Thoracic aorta (tissue), 2 donors: ENCODE data around the gene PEG3. TPM values are rescaled to one million over a fixed set of nuclear protein-coding genes. Genes with fewer than 3 reads are reported as not detected.

Experiments used
- ATAC-seq: fragments of 150-250 bp; one replicate; pipeline ENCODE4 v1.8.0; 2017; ENCODE audit warnings: low read depth; ENCODE audit not compliant: insufficient number of reproducible peaks, low FRiP score
- DNase-seq: peaks from one replicate; pipeline ENCODE4 v3.0.0-alpha.2; 2020; ENCODE audit warnings: low spot score
- H3K27ac ChIP-seq, 2 donors: fragments of 200-600 bp; sonication (generic); 1 replicate in 1 of 2; 2 replicates in 1 of 2; pipeline ENCODE4 v1.5.1; 2016; ENCODE audit warnings: mild to moderate bottlenecking in 2 of 2, moderate library complexity in 2 of 2
- H3K27me3 ChIP-seq: fragments of 200-600 bp; sonication (generic); replicated peaks from 2 replicates; pipeline ENCODE4 v1.6.0; 2016; ENCODE audit warnings: mild to moderate bottlenecking; ENCODE audit not compliant: insufficient read depth
- H3K36me3 ChIP-seq: fragments of 200-600 bp; sonication (generic); one replicate; pipeline ENCODE4 v1.5.1; 2016
- H3K4me1 ChIP-seq, 2 donors: fragments of 200-600 bp; sonication (generic); 1 replicate in 1 of 2; 2 replicates in 1 of 2; pipeline versions ENCODE4 v1.5.1 to v1.6.0; 2016; ENCODE audit warnings: low read depth in 2 of 2, mild to moderate bottlenecking in 1 of 2; ENCODE audit not compliant: control insufficient read depth in 1 of 2
- H3K4me3 ChIP-seq: fragments of 200-600 bp; sonication (generic); 2 replicates; pipeline ENCODE4 v1.5.1; 2016; ENCODE audit warnings: mild to moderate bottlenecking
- H3K9me3 ChIP-seq: fragments of 200-600 bp; sonication (generic); 2 replicates; pipeline ENCODE4 v1.5.1; 2016
- total RNA-seq, 2 donors: library from RNA; depleted of rRNA; stranded (reverse); fragments of >200 nt; gene quantifications; one replicate each; pipeline versions ENCODE4 v1.1.0 to v1.2.3, GENCODE V29; 2016
- TF ChIP-seq, protein P1 (sequence below): fragments of 200-600 bp; sonication (generic); IDR thresholded peaks from one replicate; pipeline ENCODE4 v1.5.1; 2019; ENCODE audit warnings: antibody characterized with exemption

The PEG3 gene
- total RNA-seq, 2 donors from 2014 or later: 9.9 to 11.6 TPM

DNA sequence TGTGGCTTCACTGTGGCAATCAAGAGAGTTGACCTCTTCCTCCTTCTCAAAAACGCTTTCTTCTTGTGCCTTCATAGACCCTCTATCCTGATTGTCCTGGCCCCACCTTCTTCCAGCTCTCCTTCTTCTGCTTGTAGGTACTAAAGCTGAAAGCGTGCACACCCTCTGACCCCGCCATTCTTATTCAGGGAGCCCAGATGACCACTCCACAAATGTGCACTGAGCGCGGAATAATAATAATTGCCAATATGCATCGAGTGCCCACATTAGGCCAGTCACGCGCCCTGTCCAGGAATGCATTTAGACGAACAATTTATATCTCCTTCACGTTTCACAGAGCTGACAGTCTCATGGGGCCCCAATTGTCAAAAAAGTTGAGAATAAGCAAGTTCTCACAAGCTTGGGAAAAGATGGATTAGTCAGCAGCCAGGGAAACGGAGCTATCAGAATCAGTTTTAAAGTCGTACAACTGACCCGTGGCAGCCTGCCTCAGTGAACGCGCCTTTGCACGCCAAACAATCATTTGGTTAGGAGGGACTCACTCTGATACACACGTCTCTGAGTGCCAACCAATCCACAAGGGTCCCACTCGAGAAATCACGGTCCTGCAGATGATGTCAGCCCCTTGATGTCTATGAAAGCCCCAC, 36.7 kb upstream of the PEG3 start:
- ATAC-seq (no peak), DNase-seq (no peak)
- H3K4me1 ChIP-seq: no peaks in the 10 kb centered on the region

DNA sequence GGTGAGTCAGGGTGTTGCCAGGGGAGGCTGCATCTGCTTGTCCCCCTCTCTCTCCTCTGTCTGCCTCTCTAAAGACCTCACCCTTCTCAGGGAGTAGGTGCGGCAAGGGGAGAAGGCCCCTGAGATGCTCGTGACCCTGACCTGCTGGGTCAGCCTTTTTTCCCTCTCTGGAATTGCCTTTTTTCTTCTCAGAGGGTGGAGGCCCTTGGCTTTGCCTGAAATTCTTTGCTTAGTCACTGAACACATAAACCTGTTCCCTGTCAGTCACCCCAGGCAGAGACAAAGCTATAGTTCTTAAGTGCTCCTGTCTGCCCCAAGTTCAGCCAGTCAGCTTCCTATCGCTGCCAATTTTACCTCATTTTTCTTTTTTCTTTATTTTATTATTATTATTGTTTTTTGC, 35.2 kb upstream of the PEG3 start:
- no peaks in the 10 kb centered on the region for H3K36me3 ChIP-seq
- no peak for ATAC-seq
- H3K4me1 ChIP-seq: no peaks in the 10 kb centered on the region
- H3K27ac ChIP-seq: no peak overlapping the region
- no peaks in the 10 kb centered on the region for H3K27me3 ChIP-seq
- peaks cover 9% of the 10 kb centered on the region for H3K9me3 ChIP-seq
- no peak overlapping the region for H3K4me3 ChIP-seq
- no peak for DNase-seq
- TF ChIP-seq, protein P1, sequence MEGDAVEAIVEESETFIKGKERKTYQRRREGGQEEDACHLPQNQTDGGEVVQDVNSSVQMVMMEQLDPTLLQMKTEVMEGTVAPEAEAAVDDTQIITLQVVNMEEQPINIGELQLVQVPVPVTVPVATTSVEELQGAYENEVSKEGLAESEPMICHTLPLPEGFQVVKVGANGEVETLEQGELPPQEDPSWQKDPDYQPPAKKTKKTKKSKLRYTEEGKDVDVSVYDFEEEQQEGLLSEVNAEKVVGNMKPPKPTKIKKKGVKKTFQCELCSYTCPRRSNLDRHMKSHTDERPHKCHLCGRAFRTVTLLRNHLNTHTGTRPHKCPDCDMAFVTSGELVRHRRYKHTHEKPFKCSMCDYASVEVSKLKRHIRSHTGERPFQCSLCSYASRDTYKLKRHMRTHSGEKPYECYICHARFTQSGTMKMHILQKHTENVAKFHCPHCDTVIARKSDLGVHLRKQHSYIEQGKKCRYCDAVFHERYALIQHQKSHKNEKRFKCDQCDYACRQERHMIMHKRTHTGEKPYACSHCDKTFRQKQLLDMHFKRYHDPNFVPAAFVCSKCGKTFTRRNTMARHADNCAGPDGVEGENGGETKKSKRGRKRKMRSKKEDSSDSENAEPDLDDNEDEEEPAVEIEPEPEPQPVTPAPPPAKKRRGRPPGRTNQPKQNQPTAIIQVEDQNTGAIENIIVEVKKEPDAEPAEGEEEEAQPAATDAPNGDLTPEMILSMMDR: no peak

More for the DNA sequence above, 36.7 kb upstream of the PEG3 start:
- Histone ChIP-seq H3K4me3 (no peak overlapping the region), H3K36me3 (no peaks in the 10 kb centered on the region), H3K27ac (no peak overlapping the region), H3K27me3 (no peaks in the 10 kb centered on the region), H3K9me3 (peaks cover 9% of the 10 kb centered on the region)
- TF ChIP-seq, protein P1: no peak

DNA sequence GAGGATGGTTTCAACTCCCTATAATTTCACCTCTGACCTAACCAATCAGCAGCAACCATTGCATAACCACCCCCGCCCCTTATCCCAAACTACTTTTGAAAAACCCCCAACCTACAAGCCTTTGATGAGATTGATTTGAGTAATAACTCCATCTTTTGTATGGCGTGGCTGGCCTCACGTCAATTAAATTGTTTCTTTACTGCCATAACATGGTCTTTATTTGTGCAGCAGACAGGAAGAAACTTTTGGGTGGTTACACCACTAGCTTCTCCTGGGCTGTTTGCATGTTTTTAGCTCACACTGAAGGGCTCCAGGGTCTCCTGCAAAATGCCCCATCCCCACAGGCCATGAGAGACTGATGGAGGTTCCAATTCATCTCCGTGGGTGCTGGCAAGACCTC, 34.0 kb upstream of the PEG3 start:
- no peak for DNase-seq
- Histone ChIP-seq H3K4me1 (no peaks in the 10 kb centered on the region), H3K27me3 (no peaks in the 10 kb centered on the region), H3K27ac (no peak overlapping the region), H3K36me3 (no peaks in the 10 kb centered on the region), H3K4me3 (no peak overlapping the region), H3K9me3 (peaks cover 9% of the 10 kb centered on the region)
- no peak for ATAC-seq
- TF ChIP-seq, protein P1: no peak

DNA sequence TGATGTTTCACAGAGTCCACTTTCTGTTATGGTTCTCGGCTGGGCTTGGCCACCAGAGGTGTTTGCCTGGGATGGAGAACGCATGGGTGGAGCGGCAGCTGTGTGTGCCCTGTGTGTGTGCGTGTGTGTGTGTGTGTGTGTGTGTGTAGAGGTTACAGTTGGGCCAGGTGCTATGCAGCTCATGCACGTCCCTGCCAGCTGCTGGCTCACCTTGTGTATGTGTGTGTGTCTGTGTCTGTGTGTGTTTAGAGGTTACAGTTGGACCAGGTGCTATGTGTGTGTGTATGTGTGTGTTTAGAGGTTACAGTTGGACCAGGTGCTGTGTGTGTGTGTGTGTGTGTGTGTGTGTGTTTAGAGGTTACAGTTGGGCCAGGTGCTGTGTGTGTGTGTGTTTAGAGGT, 33.0 kb upstream of the PEG3 start:
- Histone ChIP-seq H3K36me3 (no peaks in the 10 kb centered on the region), H3K27ac (no peak overlapping the region), H3K9me3 (peaks cover 9% of the 10 kb centered on the region), H3K27me3 (no peaks in the 10 kb centered on the region), H3K4me1 (no peaks in the 10 kb centered on the region), H3K4me3 (no peak overlapping the region)
- TF ChIP-seq, protein P1: no peak
- no peak for ATAC-seq
- no peak for DNase-seq

GRCh38 chr19:56869886-56870285, 29.4 kb upstream of the PEG3 start:
- TF ChIP-seq, protein P1: no peak
- H3K9me3 ChIP-seq: peaks cover 6% of the 10 kb centered on the region
- H3K27me3 ChIP-seq: no peaks in the 10 kb centered on the region
- H3K27ac ChIP-seq: no peak overlapping the region
- no peak overlapping the region for H3K4me3 ChIP-seq
- no peaks in the 10 kb centered on the region for H3K36me3 ChIP-seq
- no peaks in the 10 kb centered on the region for H3K4me1 ChIP-seq
- no peak for DNase-seq
- no peak for ATAC-seq
